Stimulated activated CD8-positive, alpha-beta memory T cell treated with anti-CD3 and anti-CD28 coated beads, Interleukin-2, amount 100 ng/mL, for 1 hour (primary cell): ENCODE data around the gene KRTAP5-5.

Source experiments
- DNase-seq, 2 donors: peaks; one replicate each; pipeline ENCODE4 v3.0.0-alpha.2; 2020; ENCODE audit warnings: low read depth in 2 of 2

KRTAP5-5 gene

GRCh38 chr11:1674173-1675131 lies 44.9 kb downstream of the KRTAP5-5 start:
- DNase-seq = no peak

DNA sequence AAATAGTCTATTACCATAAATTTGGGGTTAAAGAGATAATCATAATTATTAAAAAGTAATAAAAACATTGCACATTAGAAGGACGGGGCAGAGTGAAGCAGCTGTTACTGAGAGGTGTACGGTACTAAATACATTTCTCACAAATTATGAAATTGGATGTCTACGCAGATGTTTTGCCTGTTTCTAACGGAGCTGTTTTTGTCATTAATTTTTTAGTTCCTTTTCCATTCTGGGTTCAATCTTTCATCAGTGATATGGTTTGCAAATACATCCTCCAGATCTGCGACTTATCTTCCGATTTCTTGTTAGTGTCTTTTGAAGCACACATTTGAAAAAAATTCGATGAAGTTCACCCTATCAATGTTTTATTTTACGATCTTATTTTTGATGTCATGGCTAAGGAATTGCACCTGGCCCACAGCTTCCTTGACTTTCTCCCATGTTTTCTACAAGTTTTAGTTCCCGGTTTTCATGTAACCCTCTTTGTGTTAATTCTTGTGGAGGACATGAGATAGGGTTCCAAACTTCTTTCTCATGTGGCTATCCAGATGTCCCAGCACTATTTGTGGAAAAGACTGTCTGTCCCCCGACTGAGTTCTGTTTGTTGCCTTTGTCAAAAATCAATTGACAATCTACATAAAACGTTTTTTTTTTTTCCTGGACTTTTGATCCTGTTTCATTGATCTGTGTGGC lies 46.1 kb downstream of the KRTAP5-5 start:
- no peak for DNase-seq

DNA sequence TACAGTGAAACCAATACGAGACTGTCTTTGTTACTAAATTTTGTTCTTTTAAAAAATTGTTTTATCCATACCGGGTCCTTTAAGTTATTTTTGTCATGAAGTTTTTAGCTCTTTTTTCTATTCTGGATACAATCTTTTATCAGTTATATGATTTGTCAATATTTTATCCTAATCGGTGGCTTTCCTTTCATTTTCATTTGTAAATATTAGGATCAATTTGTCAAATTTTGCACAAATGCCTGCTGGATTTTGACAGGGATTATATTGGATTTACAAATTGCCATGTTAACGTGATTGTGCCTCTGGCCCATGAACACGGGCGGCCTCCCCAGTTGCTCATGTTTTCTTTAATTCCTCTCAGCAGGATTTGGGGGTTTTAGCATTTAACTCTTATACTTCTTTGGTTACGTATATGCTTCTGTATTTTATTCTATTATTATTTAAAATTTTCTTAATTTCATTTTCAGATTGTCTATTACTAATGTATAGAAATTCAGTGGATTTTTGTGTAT lies 46.7 kb downstream of the KRTAP5-5 start:
- no peak for DNase-seq

DNA sequence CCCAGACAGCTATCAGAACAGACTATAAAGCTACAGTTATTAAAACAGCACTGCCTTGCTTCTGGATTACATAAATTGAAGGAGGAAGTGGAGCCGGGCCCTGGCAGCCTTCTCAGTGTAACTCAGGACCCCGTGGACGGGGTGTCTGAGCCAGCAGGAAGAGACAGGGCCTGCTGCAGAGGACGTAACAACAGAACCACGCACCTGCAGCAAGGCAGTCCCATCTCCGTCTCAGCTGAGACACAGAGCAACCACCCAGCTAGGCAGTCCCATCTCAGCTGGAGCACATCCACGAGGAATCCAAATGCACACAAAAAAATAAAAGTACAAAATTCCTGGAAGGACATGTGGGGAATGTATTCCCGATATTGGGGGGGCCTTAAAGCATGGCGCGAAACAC lies 50.3 kb downstream of the KRTAP5-5 start:
- no peak for DNase-seq
